Smooth muscle cell (in vitro differentiated cells): ENCODE results near the gene S100A10. TPM values are rescaled to one million over a fixed set of nuclear protein-coding genes. Genes with fewer than 3 reads are reported as not detected.

Source experiments
- DNase-seq: peaks from one replicate; lab custom pipeline; 2025; ENCODE audit not compliant: unreplicated experiment; lab: John Stamatoyannopoulos, UW
- H2AFZ ChIP-seq: fragments of 200-600 bp; sonication (generic); 2 replicates; pipeline ENCODE4 v1.6.0; 2016; ENCODE audit warnings: antibody characterized with exemption, low read depth, mild to moderate bottlenecking
- H3F3A ChIP-seq: fragments of 200-600 bp; sonication (generic); 2 replicates; pipeline ENCODE4 v1.6.0; 2017; ENCODE audit warnings: antibody characterized with exemption, low read depth
- H3K27ac ChIP-seq: fragments of 200-600 bp; sonication (generic); 2 replicates; pipeline ENCODE4 v1.5.1; 2016; ENCODE audit warnings: low read depth, mild to moderate bottlenecking
- H3K27me3 ChIP-seq: fragments of 200-600 bp; sonication (generic); 2 replicates; pipeline ENCODE4 v1.6.1; 2016; ENCODE audit warnings: low read depth, mild to moderate bottlenecking
- H3K36me3 ChIP-seq: fragments of 200-600 bp; sonication (generic); 2 replicates; pipeline ENCODE4 v1.5.1; 2016; ENCODE audit warnings: low read depth
- H3K4me1 ChIP-seq: fragments of 200-600 bp; sonication (generic); 2 replicates; pipeline ENCODE4 v1.5.1; 2016; ENCODE audit warnings: low read depth
- H3K4me2 ChIP-seq: fragments of 200-600 bp; sonication (generic); 2 replicates; pipeline ENCODE4 v1.6.0; 2016; ENCODE audit warnings: mild to moderate bottlenecking
- H3K4me3 ChIP-seq: fragments of 200-600 bp; sonication (generic); 2 replicates; pipeline ENCODE4 v1.5.1; 2016; ENCODE audit warnings: mild to moderate bottlenecking
- H3K79me2 ChIP-seq: fragments of 200-600 bp; sonication (generic); 2 replicates; pipeline ENCODE4 v1.6.0; 2016; ENCODE audit warnings: low read depth, mild to moderate bottlenecking
- H3K9ac ChIP-seq: fragments of 200-600 bp; sonication (generic); 2 replicates; pipeline ENCODE4 v1.6.0; 2016; ENCODE audit warnings: low read depth
- H3K9me3 ChIP-seq: fragments of 200-600 bp; sonication (generic); replicated peaks from 2 replicates; pipeline ENCODE4 v1.5.1; 2016; ENCODE audit warnings: low read depth
- H4K20me1 ChIP-seq: fragments of 200-600 bp; sonication (generic); 2 replicates; pipeline ENCODE4 v1.6.0; 2016; ENCODE audit warnings: low read depth
- CTCF ChIP-seq: fragments of 200-600 bp; sonication (generic); IDR thresholded peaks from 2 replicates; pipeline ENCODE4 v1.5.1; 2017; ENCODE audit warnings: borderline replicate concordance, mild to moderate bottlenecking, antibody characterized with exemption; ENCODE audit not compliant: insufficient read depth, poor library complexity, severe bottlenecking
- WGBS: methylation state at CpG from one replicate; pipeline ENCODE4 v1.1.7; 2016; ENCODE audit warnings: low lambda C conversion rate; 5-methylcytosine and 5-hydroxymethylcytosine counted together
- polyA plus RNA-seq: library from polyadenylated mRNA; unstranded; fragments of >200 nt; fragmentation: Nextera tagmentation; extraction: Ambion mirVana; gene quantifications from 2 replicates; pipeline ENCODE4 v1.2.1, GENCODE V29; 2016
- total RNA-seq: library from RNA; depleted of rRNA; stranded (reverse); fragments of >200 nt; gene quantifications from 2 replicates; pipeline ENCODE4 v1.2.3, GENCODE V29; 2014

The S100A10 gene
- total and polyA plus RNA-seq, 2 experiments from 2014 or later, result 477 to 1,351 TPM

- Histone ChIP-seq H3F3A (no peaks in the 10 kb centered on the region), H3K4me3 (no peak overlapping the region), H3K27ac (no peak overlapping the region), H3K27me3 (no peaks in the 10 kb centered on the region), H4K20me1 (no peaks in the 10 kb centered on the region), H3K36me3 (no peaks in the 10 kb centered on the region), H3K9me3 (no peaks in the 10 kb centered on the region), H3K4me2 (no peak overlapping the region), H3K4me1 (no peaks in the 10 kb centered on the region), H3K9ac (no peak overlapping the region), H3K79me2 (no peaks in the 10 kb centered on the region), H2AFZ (no peak overlapping the region)
- WGBS, result 51% methylated on average over 6 of the region's 6 CpGs
- DNase-seq, result no peak
- TF ChIP-seq CTCF, result no peak
Measured at GRCh38 chr1:152015766-152016165, 22.1 kb upstream of the S100A10 start.

DNA sequence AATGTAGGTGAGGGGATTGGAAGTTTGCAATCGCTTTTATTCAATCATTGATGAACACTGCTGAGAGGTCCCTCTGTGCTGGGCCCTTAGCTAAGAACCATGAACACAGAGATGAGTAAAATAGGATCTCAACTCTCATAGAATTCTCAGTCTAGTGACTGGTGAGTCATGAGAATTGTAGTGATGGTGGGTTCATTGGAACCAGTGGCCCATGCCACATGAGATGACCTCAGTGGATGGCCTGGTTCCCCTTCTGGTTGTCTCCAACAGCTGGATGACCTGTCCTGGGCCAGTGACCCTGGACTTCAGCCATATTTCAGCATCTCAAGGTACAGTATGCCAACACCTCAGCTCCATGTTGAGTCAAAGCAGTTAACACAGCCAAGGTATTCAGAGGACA is 21.3 kb upstream of the S100A10 start:
- H3F3A ChIP-seq, result no peaks in the 10 kb centered on the region
- H3K4me1 ChIP-seq, result no peaks in the 10 kb centered on the region
- DNase-seq, result no peak
- no peak overlapping the region for H3K4me2 ChIP-seq
- no peaks in the 10 kb centered on the region for H3K79me2 ChIP-seq
- WGBS, result 100% methylated on average over 1 of the region's 1 CpG
- no peak overlapping the region for H3K9ac ChIP-seq
- TF ChIP-seq CTCF, result no peak
- H3K27me3 ChIP-seq, result no peaks in the 10 kb centered on the region
- no peaks in the 10 kb centered on the region for H4K20me1 ChIP-seq
- H3K27ac ChIP-seq, result no peak overlapping the region
- no peaks in the 10 kb centered on the region for H3K9me3 ChIP-seq
- no peak overlapping the region for H2AFZ ChIP-seq
- no peaks in the 10 kb centered on the region for H3K36me3 ChIP-seq
- no peak overlapping the region for H3K4me3 ChIP-seq

GRCh38 chr1:152013664-152014237 is 20.1 kb upstream of the S100A10 start:
- H3K4me3 ChIP-seq, result no peak overlapping the region
- no peaks in the 10 kb centered on the region for H3K9me3 ChIP-seq
- H3K79me2 ChIP-seq, result no peaks in the 10 kb centered on the region
- no peaks in the 10 kb centered on the region for H3K27me3 ChIP-seq
- TF ChIP-seq CTCF, result peak; percentile 54
- H3K4me2 ChIP-seq, result no peak overlapping the region
- H3K4me1 ChIP-seq, result no peaks in the 10 kb centered on the region
- H2AFZ ChIP-seq, result no peak overlapping the region
- 14% methylated on average over 3 of the region's 3 CpGs for WGBS
- no peaks in the 10 kb centered on the region for H3K36me3 ChIP-seq
- DNase-seq, result no peak
- no peaks in the 10 kb centered on the region for H4K20me1 ChIP-seq
- H3K9ac ChIP-seq, result no peak overlapping the region
- no peak overlapping the region for H3K27ac ChIP-seq
- H3F3A ChIP-seq, result no peaks in the 10 kb centered on the region

DNA sequence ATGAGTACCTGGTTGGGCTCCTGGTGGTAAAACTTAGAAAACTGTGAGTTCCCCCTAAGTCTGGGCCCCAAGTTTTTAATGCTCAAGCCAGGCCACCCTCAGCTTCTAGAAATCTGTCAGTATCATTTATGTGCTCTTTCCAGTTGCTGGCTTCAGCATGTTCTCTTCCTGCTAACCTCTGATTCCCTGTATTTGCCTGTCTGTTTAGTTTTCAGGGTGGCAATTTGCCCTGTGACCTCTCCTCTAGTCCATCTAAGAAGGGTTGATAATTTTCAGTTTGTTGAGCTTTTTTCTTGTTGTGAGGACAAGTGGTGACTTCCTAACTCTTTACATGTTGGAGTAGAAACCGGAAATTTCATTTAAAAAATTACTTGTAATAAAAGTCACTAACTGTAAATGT is 16.0 kb upstream of the S100A10 start:
- WGBS, result 88% methylated on average over 1 of the region's 1 CpG
- no peaks in the 10 kb centered on the region for H4K20me1 ChIP-seq
- H3K27ac ChIP-seq, result no peak overlapping the region
- H3K4me3 ChIP-seq, result no peak overlapping the region
- no peak overlapping the region for H2AFZ ChIP-seq
- no peak for TF ChIP-seq CTCF
- no peaks in the 10 kb centered on the region for H3K27me3 ChIP-seq
- no peak overlapping the region for H3K4me2 ChIP-seq
- no peaks in the 10 kb centered on the region for H3K79me2 ChIP-seq
- H3K36me3 ChIP-seq, result no peaks in the 10 kb centered on the region
- H3K9ac ChIP-seq, result no peak overlapping the region
- no peaks in the 10 kb centered on the region for H3K4me1 ChIP-seq
- no peaks in the 10 kb centered on the region for H3F3A ChIP-seq
- DNase-seq, result no peak
- no peaks in the 10 kb centered on the region for H3K9me3 ChIP-seq
